Fibroblast of the aortic adventitia (primary cell): ENCODE measurements around the gene SLC16A10. TPM values are rescaled to one million over a fixed set of nuclear protein-coding genes. Genes with fewer than 3 reads are reported as not detected.

Experiments used
- DNase-seq: peaks from one replicate; pipeline ENCODE4 v3.0.0-alpha.2; 2010; ENCODE audit warnings: low read depth
- H3K4me3 ChIP-seq: 2 replicates; pipeline ENCODE4 v1.5.1; 2011; ENCODE audit warnings: low read depth, mild to moderate bottlenecking, control low read depth, low read length, moderate library complexity
- total RNA-seq: library from RNA; depleted of rRNA; stranded (reverse); fragments of >200 nt; gene quantifications from 2 replicates; pipeline ENCODE4 v1.2.3, GENCODE V29; 2012; ENCODE audit warnings: low replicate concordance
- TF ChIP-seq, protein P1 (sequence below): IDR thresholded peaks from 2 replicates; pipeline ENCODE4 v1.5.1; 2011; ENCODE audit warnings: mild to moderate bottlenecking, low read length, control low read depth, inconsistent platforms; ENCODE audit not compliant: insufficient read depth

Gene SLC16A10
- total RNA-seq, 1 donor, result not detected

DNA sequence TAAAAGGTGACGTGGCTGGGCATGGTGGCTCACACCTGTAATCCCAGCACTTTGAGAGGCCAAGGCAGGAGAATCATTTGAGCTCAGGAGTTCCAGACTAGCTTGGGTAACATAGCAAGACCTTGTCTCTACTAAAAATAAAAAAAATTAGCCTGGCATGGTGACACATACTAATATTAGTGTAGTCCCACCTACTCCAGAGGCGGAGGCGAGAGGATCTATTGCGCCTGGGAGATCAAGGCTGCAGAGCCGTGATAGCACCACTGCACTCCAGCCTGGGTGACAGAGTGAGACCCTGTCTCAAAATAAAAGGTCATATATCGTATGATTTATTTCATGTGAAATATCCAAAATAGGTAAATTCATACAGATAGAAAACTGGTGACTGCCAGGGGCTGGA lies 132.5 kb downstream of the SLC16A10 start:
- no peak for DNase-seq
- no peak overlapping the region for H3K4me3 ChIP-seq
- TF ChIP-seq, protein P1, sequence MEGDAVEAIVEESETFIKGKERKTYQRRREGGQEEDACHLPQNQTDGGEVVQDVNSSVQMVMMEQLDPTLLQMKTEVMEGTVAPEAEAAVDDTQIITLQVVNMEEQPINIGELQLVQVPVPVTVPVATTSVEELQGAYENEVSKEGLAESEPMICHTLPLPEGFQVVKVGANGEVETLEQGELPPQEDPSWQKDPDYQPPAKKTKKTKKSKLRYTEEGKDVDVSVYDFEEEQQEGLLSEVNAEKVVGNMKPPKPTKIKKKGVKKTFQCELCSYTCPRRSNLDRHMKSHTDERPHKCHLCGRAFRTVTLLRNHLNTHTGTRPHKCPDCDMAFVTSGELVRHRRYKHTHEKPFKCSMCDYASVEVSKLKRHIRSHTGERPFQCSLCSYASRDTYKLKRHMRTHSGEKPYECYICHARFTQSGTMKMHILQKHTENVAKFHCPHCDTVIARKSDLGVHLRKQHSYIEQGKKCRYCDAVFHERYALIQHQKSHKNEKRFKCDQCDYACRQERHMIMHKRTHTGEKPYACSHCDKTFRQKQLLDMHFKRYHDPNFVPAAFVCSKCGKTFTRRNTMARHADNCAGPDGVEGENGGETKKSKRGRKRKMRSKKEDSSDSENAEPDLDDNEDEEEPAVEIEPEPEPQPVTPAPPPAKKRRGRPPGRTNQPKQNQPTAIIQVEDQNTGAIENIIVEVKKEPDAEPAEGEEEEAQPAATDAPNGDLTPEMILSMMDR, result no peak

DNA sequence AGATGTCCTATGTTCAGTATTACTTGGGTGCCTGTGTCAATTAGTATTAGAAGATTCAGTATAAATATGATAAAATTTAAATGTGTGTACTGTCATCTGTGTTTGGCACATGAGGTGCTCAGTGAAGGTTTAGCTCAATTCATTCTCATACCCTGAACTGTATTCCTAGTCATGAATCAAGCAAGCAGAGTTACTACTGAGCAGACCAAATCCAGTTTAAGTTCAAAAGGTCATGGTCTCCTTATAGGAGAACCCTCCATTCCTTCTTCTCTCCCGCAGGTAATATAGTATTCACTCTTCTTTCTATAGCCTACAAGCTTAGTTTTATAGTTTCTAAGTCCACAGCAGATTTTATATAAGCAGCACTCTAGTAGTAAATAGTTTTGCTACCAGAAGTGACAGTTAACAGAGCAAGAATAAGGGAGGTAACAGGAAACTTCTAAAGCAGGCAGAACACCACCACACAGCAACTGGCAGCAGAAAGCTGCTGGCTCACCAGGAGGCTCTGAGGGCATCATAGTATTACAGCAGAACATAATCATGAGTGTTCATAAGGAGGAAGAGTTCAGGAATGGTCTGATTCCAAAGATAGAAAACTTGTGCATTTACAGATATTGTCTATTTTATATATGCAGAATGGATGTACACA lies 133.2 kb downstream of the SLC16A10 start:
- TF ChIP-seq, protein P1, result no peak
- H3K4me3 ChIP-seq, result no peak overlapping the region
- DNase-seq, result no peak

DNA sequence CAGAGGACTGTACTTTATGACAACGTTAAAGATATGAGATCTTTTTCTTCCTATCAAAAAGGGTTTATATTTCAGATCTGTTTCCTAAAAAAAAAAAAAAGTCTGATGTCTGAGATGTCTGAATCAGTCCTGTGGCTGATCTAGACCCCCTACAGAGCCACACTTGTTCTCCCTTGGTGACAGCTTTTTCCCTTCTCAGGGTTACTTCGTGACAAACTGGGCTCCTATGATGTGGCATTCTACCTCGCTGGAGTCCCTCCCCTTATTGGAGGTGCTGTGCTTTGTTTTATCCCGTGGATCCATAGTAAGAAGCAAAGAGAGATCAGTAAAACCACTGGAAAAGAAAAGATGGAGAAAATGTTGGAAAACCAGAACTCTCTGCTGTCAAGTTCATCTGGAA lies 134.5 kb downstream of the SLC16A10 start:
- TF ChIP-seq, protein P1, result no peak
- H3K4me3 ChIP-seq, result no peak overlapping the region
- DNase-seq, result no peak

DNA sequence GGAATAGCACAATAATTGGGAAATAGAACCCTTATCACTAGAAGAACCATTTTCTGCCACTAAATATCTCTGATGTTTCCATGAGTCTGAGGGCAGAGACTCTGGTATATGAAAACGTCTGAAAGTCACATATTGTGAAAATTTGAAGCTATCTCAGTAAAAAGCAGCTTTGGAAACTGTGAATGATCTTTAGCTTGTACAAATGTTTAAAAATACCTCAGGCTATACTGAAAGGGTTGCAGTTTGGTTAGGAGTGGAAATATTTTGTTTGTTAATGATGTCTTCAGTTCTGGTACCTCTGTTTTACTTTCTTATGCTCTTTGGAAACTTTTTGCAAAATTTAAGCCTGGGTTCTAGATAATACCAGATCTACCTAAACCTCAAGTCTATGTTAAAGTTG lies 135.0 kb downstream of the SLC16A10 start:
- H3K4me3 ChIP-seq, result no peak overlapping the region
- TF ChIP-seq, protein P1, result no peak
- DNase-seq, result no peak

DNA sequence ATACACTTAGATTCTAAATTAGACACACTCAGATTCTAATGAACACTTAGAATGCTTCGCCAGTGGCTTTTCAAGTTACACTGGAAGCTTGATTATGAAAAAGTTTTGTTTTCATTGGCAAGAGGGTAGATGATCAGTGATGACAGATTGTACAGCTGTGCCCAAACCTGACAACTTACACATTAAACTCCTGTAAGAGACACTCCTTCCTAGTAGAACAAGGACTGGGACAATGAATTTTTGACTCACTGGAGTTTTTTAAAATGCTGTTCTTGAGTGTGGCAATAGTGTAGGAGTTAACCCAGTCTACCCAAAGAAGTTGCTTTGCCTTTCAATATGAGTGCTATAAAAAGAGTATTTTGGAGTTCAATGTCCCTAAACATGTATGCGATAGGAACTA lies 140.8 kb downstream of the SLC16A10 start:
- H3K4me3 ChIP-seq, result no peak overlapping the region
- TF ChIP-seq, protein P1, result no peak
- peak; percentile 49 for DNase-seq

DNA sequence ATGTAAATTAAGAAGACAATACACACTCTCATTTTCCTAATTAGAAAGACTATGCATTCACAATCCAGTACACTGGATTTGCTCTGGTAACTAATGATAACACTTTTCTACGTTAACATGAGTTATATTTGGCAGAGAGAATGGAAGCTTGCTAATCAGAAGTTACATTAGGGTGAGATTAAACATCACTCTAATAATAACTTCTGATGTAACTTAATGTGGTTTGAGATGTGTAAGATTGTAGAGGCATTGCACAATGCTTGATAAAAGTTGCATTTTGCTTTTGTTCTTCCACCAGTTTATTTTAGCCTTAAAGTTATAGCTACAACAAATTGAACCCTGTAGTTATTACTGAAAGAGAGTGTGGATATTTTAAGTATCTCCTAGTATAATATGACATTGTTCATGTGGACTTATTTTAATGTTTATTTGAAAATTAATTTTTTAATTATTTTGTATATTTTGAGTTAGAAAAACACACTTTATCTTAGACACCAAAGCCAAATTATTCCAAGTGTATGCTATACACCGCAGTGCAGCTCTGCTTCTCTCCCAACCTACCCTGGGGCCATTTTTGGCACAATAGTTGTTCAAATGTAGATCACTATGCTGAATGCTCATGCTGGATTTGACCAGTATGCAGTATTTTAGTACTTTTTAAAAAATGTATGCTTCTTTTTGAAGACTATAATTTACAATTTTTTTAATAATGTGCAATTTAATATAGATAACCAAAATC lies 143.2 kb downstream of the SLC16A10 start:
- H3K4me3 ChIP-seq, result no peak overlapping the region
- TF ChIP-seq, protein P1, result no peak
- DNase-seq, result peak; percentile 94

DNA sequence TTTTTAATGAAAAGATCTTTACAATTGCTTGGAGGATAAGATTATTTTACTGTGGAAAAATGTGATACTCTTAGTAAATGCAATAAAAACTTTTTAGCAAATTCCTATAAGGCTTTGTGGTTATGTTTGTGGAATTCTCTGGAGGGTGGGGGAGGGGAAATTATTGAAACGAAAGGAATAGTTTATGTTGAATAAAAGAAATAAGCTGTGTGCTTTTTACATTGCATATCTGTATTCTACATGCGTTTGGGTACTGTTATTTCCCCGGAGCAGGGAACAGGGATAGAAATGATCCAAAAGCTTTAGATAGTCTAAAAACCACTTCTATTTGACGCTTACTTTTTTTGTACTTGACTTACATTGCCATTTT lies 143.8 kb downstream of the SLC16A10 start:
- DNase-seq, result peak; percentile 21
- no peak overlapping the region for H3K4me3 ChIP-seq
- TF ChIP-seq, protein P1, result no peak
